HepG2 (cell line): Measurements from ENCODE around the gene SLC28A1. TPM values are rescaled to one million over a fixed set of nuclear protein-coding genes. Genes with fewer than 3 reads are reported as not detected.

Experiments used
- ATF2 ChIP-seq: sonication (generic); formaldehyde crosslinking; IDR thresholded peaks from 2 replicates; pipeline ENCODE4 v1.4.0; 2020; ENCODE audit warnings: missing genetic modification reagents
- BORCS8-MEF2B ChIP-seq: sonication (generic); formaldehyde crosslinking; IDR thresholded peaks from 2 replicates; pipeline ENCODE4 v1.8.0; 2022; ENCODE audit warnings: mild to moderate bottlenecking, missing genetic modification reagents
- ELF4 ChIP-seq: sonication (generic); formaldehyde crosslinking; IDR thresholded peaks from 2 replicates; pipeline ENCODE4 v1.5.0; 2020; ENCODE audit warnings: missing genetic modification reagents, mild to moderate bottlenecking, moderate library complexity, borderline replicate concordance
- EP300 ChIP-seq, 3 experiments: sonication (generic) in 1 of 3; formaldehyde crosslinking in 1 of 3; IDR thresholded peaks; 2 replicates each; pipeline versions ENCODE4 v1.5.1 to v1.6.1; 2011 to 2020; ENCODE audit warnings: low read depth in 2 of 3, low read length in 2 of 3, borderline replicate concordance in 1 of 3, improper control_type of control experiment in 1 of 3, mild to moderate bottlenecking in 1 of 3, missing genetic modification reagents in 1 of 3, moderate library complexity in 1 of 3
- HHEX ChIP-seq: IDR thresholded peaks from 2 replicates; pipeline ENCODE4 v1.6.1; 2016; ENCODE audit warnings: control low read depth
- HMG20B ChIP-seq: conservative IDR thresholded peaks from 2 replicates; pipeline ENCODE4 v1.6.1; 2016; ENCODE audit warnings: missing genetic modification reagents, missing compliant biosample characterization
- HNRNPK ChIP-seq: fragments of 200-400 bp; formaldehyde crosslinking; IDR thresholded peaks from 2 replicates; pipeline ENCODE4 v1.6.1; 2018; ENCODE audit warnings: low read length, low read depth, moderate library complexity, mild to moderate bottlenecking; ENCODE audit not compliant: poor library complexity, severe bottlenecking
- MBNL3 ChIP-seq: fragments of 250-450 bp; sonication (Bioruptor Pico); conservative IDR thresholded peaks from 2 replicates; pipeline ENCODE4 v1.8.0; 2022; ENCODE audit warnings: mild to moderate bottlenecking, inconsistent platforms
- PHB2 ChIP-seq: fragments of 450-650 bp; IDR thresholded peaks from 2 replicates; pipeline ENCODE4 v1.6.1; 2018; ENCODE audit not compliant: partially characterized antibody
- SNAI1 ChIP-seq: sonication (generic); formaldehyde crosslinking; IDR thresholded peaks from 2 replicates; pipeline ENCODE4 v1.5.0; 2020; ENCODE audit warnings: mild to moderate bottlenecking, missing genetic modification reagents, borderline replicate concordance
- ZBTB25 ChIP-seq: IDR thresholded peaks from 2 replicates; pipeline ENCODE4 v1.6.1; 2018; ENCODE audit warnings: missing genetic modification reagents
- ZBTB26 ChIP-seq: IDR thresholded peaks from 2 replicates; pipeline ENCODE4 v1.6.1; 2016; ENCODE audit warnings: missing compliant biosample characterization, missing genetic modification reagents, borderline replicate concordance
- ZFP82 ChIP-seq: sonication (generic); formaldehyde crosslinking; IDR thresholded peaks from 2 replicates; pipeline ENCODE4 v1.5.1; 2020; ENCODE audit warnings: mild to moderate bottlenecking, missing genetic modification reagents, borderline replicate concordance
- ZMYM3 ChIP-seq: sonication (generic); formaldehyde crosslinking; IDR thresholded peaks from 2 replicates; pipeline ENCODE4 v1.5.1; 2020; ENCODE audit warnings: mild to moderate bottlenecking, missing genetic modification reagents
- ZNF10 ChIP-seq: sonication (generic); formaldehyde crosslinking; IDR thresholded peaks from 2 replicates; pipeline ENCODE4 v1.4.0; 2020; ENCODE audit warnings: mild to moderate bottlenecking, low read depth, missing genetic modification reagents, borderline replicate concordance
- ZNF225 ChIP-seq: sonication (generic); formaldehyde crosslinking; IDR thresholded peaks from 2 replicates; pipeline ENCODE4 v1.4.0; 2020; ENCODE audit warnings: mild to moderate bottlenecking, missing genetic modification reagents
- ZNF788 ChIP-seq: sonication (generic); formaldehyde crosslinking; IDR thresholded peaks from 2 replicates; pipeline ENCODE4 v1.5.0; 2020; ENCODE audit warnings: mild to moderate bottlenecking, missing genetic modification reagents, borderline replicate concordance
- polyA plus RNA-seq, 8 experiments: library from polyadenylated mRNA; depleted of rRNA in 3 of 8; stranded (reverse) in 7 of 8; unstranded in 1 of 8; fragments of >200 nt; fragmentation: Illumina TruSeq in 4 of 8; extraction: Trizol in 4 of 8; gene quantifications; 2 replicates each; pipeline versions ENCODE4 v1.2.1 to v1.2.3, GENCODE V29; 2011 to 2016; ENCODE audit warnings: low read depth in 4 of 8, missing spikeins in 1 of 8, mixed read lengths in 1 of 8; ENCODE audit not compliant: insufficient read depth in 1 of 8
- total RNA-seq, 5 experiments: library from RNA; depleted of rRNA; stranded (reverse); fragments of >200 nt; fragmentation: Illumina TruSeq; extraction: Trizol; gene quantifications; 2 replicates each; pipeline ENCODE4 v1.2.3, GENCODE V29; 2016; ENCODE audit warnings: low read depth in 1 of 5
- TF ChIP-seq, protein P1 (sequence below): sonication (generic); formaldehyde crosslinking; IDR thresholded peaks from 2 replicates; pipeline ENCODE4 v1.5.1; 2020; ENCODE audit warnings: missing genetic modification reagents, mild to moderate bottlenecking, borderline replicate concordance

SLC28A1 gene
- total and polyA plus RNA-seq, 2 of the 13 experiments (the other 11 are each of a cell fraction or from before 2014, with no cell fraction given) = 0.31 to 5.8 TPM

- TF ChIP-seq ZNF10 (CRISPR knock-in tag) (no peak), HHEX (CRISPR knock-in tag) (no peak), ZBTB25 (no peak), HNRNPK (no peak), HMG20B (CRISPR knock-in tag) (no peak), ZNF788 (CRISPR knock-in tag) (peak; percentile 81; the same call in 1 of the 2 replicates), ZFP82 (CRISPR knock-in tag) (no peak), ZNF225 (no peak), PHB2 (no peak), SNAI1 (CRISPR knock-in tag) (no peak), ZBTB26 (peak; percentile 88), BORCS8-MEF2B (no peak), ELF4 (CRISPR knock-in tag) (no peak), ATF2 (peak; percentile 98), ZMYM3 (CRISPR knock-in tag) (peak; percentile 62), MBNL3 (CRISPR knock-in tag) (no peak), EP300 (IDR thresholded peaks at IDR 0.05; ENCODE audit: low read depth in 2 of 2, low read length in 2 of 2) (peak in 1 of 2 experiments; percentile 39; a peak in 1 of 4 replicates), EP300 (CRISPR knock-in tag; IDR thresholded peaks at IDR 0.05; ENCODE audit: borderline replicate concordance) (no peak)
- TF ChIP-seq, protein P1, sequence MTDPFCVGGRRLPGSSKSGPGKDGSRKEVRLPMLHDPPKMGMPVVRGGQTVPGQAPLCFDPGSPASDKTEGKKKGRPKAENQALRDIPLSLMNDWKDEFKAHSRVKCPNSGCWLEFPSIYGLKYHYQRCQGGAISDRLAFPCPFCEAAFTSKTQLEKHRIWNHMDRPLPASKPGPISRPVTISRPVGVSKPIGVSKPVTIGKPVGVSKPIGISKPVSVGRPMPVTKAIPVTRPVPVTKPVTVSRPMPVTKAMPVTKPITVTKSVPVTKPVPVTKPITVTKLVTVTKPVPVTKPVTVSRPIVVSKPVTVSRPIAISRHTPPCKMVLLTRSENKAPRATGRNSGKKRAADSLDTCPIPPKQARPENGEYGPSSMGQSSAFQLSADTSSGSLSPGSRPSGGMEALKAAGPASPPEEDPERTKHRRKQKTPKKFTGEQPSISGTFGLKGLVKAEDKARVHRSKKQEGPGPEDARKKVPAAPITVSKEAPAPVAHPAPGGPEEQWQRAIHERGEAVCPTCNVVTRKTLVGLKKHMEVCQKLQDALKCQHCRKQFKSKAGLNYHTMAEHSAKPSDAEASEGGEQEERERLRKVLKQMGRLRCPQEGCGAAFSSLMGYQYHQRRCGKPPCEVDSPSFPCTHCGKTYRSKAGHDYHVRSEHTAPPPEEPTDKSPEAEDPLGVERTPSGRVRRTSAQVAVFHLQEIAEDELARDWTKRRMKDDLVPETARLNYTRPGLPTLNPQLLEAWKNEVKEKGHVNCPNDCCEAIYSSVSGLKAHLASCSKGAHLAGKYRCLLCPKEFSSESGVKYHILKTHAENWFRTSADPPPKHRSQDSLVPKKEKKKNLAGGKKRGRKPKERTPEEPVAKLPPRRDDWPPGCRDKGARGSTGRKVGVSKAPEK (CRISPR knock-in tag) = no peak
Observed at GRCh38 chr15:84914909-84915605, 30.6 kb downstream of the SLC28A1 start (continued).
